T-helper 9 cell (primary cell): Measurements from ENCODE around the gene COTL1.

ENCODE experiments used
- DNase-seq: peaks from one replicate; pipeline ENCODE4 v3.0.0-alpha.2; 2020

The COTL1 gene

DNA sequence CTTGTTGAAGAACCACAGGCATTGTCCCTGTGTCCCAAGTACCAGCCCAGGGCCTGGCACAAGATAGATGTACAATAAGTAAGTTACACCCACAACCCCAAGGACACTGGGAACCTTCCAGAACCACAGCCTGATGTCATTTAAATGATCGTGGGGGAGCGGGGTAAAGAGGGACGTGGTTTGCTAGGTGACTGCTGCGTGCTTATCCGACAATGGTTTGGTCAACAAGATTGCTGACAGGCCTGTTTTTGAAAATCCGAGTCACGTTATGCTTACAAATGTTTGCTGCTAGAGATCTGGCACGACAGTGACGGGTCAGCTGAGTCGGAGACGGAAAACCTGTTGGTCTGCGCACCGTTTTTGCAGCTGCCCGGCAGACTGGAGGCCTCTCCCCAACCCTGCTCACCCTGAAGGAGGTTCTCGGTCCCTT, 22.8 kb downstream of the COTL1 start:
- no peak for DNase-seq

GRCh38 chr16:84594725-84595038, 23.2 kb downstream of the COTL1 start:
- DNase-seq: no peak

GRCh38 chr16:84593825-84594724, 23.8 kb downstream of the COTL1 start:
- peak; percentile 71 for DNase-seq

GRCh38 chr16:84592718-84593117, 25.2 kb downstream of the COTL1 start:
- DNase-seq: no peak

DNA sequence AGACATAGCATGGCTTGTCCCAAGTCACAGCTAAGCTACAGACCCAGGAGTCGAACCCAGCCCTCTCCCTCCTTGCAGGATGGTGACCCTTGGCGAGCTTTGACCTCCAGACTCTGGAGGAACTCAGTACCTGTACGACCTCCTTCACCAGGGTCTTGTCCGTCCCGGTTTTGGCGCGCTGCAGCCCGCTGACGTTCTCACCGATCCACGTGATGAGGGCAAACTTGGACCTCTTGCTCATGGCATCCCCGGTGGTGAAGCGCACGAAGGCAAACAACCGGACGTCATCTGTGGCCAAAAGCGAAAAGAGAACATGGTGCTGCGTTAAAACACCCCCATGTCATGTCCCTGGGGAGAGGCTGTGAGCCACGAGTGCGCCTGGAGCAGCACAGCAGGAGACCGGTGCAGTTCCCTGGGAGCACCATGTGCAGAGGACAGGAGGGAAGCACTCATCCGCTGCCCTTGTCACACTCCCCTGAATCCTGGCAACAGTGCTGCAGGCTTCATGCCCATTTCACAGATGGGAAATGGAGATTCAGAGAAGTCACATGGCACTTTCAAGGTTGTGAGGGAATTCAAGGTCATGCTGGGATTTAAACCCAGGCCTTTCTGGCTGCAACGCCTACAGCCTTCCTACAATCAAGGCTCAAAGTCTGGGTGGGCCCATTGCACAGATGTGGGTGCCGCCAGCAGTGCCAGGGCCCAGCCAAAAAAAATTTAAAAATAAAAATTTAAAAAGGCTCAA, 27.7 kb downstream of the COTL1 start:
- DNase-seq: no peak

DNA sequence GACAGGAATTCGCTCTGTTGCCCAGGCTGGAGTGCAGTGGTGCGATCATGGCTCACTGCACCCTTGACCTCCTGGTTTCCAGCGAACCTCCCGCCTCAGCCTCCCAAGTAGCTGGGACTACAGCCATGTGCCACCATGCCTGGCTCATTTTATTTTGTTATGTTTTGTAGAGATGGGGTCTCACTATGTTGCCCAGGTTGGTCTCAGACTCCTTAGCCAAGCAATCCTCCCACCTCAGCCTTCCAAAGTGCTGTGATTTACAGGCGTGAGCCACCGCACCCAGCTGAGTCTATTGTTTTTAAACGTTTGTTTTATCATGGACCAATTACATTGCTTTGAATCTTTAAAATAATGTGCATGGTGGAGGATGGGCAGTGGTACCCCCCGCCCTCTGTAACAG, 28.9 kb downstream of the COTL1 start:
- no peak for DNase-seq

DNA sequence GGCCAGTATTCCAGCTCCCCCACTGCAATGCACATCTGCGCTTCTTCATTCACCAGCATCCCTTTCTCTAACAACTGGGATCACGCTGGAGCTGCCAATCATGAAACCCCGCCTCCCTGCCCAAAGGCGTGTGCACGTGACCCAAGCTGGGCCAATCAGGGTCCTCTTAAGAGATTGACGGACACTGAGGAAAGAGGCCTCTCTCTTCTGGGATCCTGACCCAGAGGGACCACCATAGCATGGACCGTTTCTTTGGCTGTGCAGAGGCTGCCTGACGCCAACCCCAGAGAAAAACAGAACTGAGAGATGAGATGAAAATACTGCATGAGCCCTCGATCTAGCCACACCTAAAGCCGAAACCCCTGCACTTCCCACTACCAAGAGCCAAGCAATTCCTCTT, 32.0 kb downstream of the COTL1 start:
- DNase-seq: no peak

DNA sequence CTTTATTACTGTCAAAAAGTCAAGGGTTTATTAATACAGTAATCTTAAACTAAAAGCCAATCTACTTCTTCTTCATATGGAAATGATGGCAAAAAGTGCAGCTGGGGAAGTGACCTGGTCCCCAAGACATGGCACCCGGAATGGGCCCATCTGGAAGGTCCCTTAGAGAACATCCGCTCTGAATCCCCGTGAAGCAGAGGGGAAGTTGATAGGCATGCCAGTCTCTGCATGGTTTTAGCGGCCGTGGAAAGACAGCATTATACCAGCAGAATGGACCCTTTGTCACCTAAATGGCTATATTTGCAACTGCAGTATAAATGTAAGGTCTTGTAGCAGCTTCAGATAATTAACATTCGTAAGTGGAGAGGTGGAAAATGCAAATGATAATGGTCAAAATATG, 32.4 kb downstream of the COTL1 start:
- DNase-seq: no peak

DNA sequence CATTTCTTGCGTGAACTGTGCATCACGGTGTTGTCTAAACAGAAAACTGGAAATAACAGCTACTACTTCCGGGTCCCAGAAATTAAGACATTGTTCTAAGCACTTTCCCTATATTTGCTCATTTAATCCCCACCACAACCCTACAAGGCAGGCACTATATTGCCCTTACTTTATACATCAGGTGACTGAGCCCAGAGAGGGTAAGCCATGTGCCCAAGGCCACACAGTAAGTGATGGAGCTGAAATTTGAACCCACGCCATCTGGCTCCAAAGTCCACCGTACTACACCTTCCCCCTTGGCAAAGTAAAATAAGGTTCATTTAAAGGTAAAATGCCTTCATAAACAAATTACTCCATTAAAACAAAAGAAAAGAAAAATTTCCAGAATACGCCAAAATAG, 33.2 kb downstream of the COTL1 start:
- no peak for DNase-seq

DNA sequence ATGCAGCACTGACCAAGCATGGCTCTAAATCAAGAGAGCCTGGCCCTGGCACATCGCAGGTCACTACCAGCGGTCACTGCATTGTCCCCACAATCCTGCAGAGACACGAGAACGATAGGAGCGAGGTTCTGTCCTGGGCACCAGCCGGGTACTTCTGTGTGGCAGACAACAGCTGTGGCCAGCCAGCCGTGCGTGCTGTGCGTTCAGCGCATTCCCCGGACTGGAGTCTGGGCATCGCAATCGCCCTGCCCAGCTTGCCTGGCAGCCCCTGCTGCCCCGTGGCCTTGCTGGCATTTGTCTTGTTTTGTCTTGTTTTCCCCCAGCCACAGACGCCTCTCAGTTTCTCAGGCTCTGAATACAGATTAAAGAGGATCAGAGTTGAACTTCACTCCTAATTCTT, 33.9 kb downstream of the COTL1 start:
- DNase-seq: no peak

DNA sequence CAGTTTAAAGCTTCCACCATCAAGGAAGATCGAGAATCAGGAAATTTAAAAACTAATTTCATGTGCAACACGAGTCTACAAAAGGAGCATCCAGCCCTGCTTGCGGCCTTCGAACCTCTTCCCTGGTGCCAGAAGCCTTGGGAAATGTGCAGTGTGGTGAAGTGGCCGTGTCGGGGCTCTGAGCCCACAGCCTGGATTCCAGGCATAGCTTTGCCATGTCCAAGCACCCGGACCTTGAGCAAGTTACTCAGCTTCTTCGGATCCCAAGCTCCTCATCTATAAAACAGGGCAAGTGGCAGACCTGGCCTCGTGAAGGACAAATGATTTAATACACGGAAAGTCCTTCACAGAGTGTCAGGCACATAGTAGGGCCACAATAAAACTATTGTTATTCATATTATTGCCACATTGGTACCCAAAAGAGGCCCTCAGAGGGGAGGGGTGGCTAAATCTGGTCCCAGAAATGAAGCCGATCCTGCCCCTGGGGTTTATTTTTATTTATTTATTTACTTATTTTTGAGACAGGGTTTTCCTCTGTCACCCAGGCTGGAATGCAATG, 34.8 kb downstream of the COTL1 start:
- DNase-seq: no peak

- no peak for DNase-seq
These were observed 36.7 kb downstream of the COTL1 start for GRCh38 chr16:84581158-84581557.

DNA sequence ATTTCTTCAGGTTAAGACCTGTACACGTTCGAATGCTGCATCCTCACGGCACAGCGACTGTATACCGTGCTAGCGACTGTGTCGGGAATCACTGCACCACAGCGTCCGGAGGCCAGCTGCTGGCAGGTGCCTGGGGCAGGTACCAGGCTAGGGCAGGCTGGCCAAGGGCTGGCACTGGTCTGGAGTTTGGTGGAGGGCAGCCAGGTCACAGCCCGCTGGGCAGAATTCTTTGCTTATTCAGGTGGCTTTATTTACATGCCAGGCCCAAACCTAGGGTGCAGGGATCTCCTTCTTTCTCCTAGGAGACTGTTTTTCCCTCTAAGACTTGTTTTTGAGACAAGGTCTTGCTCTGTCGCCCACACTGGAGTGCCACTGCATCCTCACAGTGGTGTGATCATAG, 37.9 kb downstream of the COTL1 start:
- DNase-seq: no peak

- DNase-seq: no peak
These were observed 39.2 kb downstream of the COTL1 start for GRCh38 chr16:84578538-84579126.

DNA sequence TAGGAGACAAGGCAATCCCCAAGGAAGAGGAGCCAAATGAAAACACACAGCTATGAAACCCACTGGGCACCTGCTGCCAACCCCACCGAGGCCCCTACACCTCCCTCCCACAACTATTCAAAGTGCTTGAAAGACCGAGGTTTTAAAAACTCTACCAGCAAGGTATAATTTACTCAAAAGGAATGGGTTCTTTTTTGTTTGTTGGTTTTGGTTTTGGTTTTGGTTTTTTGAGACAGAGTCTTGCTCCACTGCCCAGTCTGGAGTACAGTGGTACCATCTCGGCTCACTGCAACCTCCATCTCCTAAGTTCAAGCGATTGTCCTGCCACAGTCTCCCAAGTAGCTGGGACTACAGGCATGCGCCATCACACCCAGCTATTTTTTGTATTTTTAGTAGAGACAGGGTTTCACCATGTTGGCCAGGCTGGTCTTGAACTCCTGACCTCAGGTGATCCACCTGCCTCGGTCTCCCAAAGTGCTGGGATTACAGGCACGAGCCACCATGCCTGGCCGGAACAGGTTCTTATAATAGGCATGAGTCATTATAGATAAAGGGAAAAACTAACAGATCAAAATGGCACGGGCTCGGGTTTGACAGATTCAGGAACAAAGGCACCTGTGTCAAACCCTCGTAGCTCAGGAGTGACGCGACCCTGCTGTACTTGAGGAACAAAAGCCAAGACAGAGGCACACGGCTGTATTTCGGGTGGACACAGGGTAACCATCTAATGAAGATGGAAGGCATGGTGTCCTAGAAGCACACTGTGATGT, 40.7 kb downstream of the COTL1 start:
- no peak for DNase-seq

- no peak for DNase-seq
These were observed 42.0 kb downstream of the COTL1 start for GRCh38 chr16:84575914-84576313.

DNA sequence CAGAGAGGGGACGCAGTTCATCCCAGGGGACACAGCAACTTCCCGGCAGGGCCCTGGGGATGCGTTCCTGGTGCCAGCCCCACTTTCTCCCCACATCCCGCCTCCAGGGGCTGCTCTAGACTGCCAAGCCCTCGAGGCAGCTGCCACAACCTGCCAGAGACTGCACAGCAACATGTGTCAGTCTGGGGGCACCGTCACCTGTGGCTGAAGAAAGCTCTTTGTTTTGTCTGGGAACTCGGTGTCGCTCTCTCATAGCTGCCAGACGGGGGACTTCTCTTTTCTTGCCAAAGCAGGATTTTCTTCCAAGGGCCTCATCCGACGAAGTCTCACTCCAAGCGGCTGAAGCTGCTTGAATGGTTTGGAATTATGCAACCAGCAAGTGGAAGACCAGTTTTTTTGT, 43.7 kb downstream of the COTL1 start:
- no peak for DNase-seq

DNA sequence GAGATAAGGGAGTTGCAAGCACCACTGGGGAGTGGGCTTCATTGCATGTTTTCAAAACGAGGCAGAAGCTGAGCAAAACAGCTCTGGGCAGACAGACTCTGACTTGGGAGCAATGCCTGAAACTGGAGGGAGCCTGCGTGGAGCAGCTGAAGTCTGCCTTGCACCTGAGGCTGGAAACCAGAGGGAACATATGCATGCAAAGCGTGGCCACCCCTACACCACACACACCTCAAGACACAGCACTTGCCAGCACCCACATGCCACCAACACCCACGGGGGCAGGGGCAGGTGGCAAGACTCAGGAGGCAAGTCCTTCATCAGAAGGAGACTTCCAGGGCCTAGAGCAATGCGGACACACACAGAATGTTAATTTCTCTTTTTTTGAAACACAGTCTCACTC, 45.8 kb downstream of the COTL1 start:
- no peak for DNase-seq

GRCh38 chr16:84571506-84571905, 46.4 kb downstream of the COTL1 start:
- DNase-seq: no peak

GRCh38 chr16:84570739-84571403, 47.0 kb downstream of the COTL1 start:
- DNase-seq: no peak

DNA sequence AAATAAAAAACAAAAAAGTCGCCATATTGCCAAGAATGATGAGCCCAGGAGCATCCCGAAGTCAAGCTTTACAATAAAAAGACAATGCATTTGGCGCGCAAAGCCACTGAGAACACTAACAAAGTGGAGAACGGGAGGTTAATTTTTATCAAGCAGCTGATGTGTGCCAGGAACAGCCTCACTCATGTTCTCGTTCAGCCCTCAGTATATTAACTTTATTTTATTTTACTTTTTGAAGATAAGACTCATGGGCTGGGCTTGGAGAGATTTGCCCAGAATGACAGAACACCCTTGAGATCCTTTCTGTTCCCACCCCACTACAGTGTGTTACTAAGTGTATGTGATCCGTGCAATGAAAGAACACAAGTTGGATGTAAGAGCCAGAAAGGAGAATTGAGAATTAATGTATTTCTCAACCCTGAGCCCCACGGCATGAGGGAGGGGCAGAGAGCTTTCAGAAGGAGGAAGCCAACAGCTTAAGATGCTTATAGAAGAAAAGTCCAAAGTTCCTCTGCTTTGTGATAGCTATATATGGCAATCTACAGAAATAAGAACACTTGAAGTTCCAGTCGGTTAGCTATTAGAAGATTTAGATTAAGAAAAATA, 48.4 kb downstream of the COTL1 start:
- DNase-seq: no peak

DNA sequence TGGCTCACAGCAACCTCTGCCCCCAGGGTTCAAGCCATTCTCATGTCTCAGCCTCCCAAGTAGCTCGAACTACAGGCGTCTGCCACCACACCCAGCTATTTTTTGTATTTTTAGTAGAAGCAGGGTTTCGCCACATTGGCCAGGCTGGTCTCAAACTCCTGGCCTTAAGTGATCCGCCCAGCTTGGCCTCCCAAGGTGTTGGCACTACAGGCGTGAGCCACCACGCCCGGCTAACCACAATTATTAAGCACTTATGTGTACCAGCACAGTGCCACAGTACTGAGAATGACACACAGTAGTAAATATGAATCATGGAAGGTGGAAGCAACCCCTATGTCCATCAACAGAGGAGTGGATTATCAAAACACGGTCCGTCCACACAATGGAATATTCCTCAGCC, 49.8 kb downstream of the COTL1 start:
- DNase-seq: no peak
